IMR-90 (cell line): ENCODE measurements around the gene PTPMT1. TPM values are rescaled to one million over a fixed set of nuclear protein-coding genes. Genes with fewer than 3 reads are reported as not detected.
"Not testable (repeated sequence)": the region's sequence is repeated elsewhere in the genome, so short reads cannot be mapped to it uniquely, and the experiment has no call there.

ENCODE experiments used
- ATAC-seq: fragments of 200-7000 bp; cut with Tn5 transposase; 2 replicates; pipeline ENCODE4 v1.9.1; 2020; ENCODE audit warnings: low read depth, mild to moderate bottlenecking, moderate library complexity
- BruUV-seq: library from RNA; stranded (reverse); fragments of 400-500 nt; replicated peaks from 2 replicates; lab custom pipeline; 2021; lab: Mats Ljungman, UMichigan
- CTCF ChIA-PET: fragments of 300-600 bp; formaldehyde crosslinking; extraction: SDS; loops from one replicate; lab custom pipeline; 2021; ENCODE audit warnings: antibody characterized with exemption; lab: Yijun Ruan, JAX
- POLR2A ChIA-PET: fragments of 300-600 bp; sonication (Branson Sonifier 250); formaldehyde crosslinking; loops from one replicate; lab custom pipeline; 2022; ENCODE audit warnings: antibody characterized with exemption; ENCODE audit not compliant: unreplicated experiment; lab: Charles Lee
- DNase-seq: peaks from one replicate; pipeline ENCODE4 v3.0.0; 2013
- H2AFZ ChIP-seq: replicated peaks from 2 replicates; pipeline ENCODE3; 2013; ENCODE audit warnings: low read length, mild to moderate bottlenecking; ENCODE audit not compliant: poor library complexity
- H2AK5ac ChIP-seq: 2 replicates; pipeline ENCODE4 v1.6.1; 2013; ENCODE audit warnings: low read depth, low read length, inconsistent platforms
- H2AK9ac ChIP-seq: replicated peaks from 2 replicates; pipeline ENCODE3; 2013; ENCODE audit warnings: mild to moderate bottlenecking, low read depth, low read length, moderate library complexity; ENCODE audit not compliant: poor library complexity
- H2BK120ac ChIP-seq: 2 replicates; pipeline ENCODE4 v1.6.1; 2013; ENCODE audit warnings: low read depth, low read length, inconsistent platforms
- H2BK15ac ChIP-seq: 3 replicates; pipeline ENCODE4 v1.6.1; 2013; ENCODE audit warnings: low read depth, low read length, inconsistent platforms
- H2BK20ac ChIP-seq: 2 replicates; pipeline ENCODE4 v1.6.1; 2013; ENCODE audit warnings: low read depth, mild to moderate bottlenecking, inconsistent platforms, low read length, moderate library complexity
- H2BK5ac ChIP-seq: 2 replicates; pipeline ENCODE4 v1.6.1; 2013; ENCODE audit warnings: mild to moderate bottlenecking, low read depth, low read length, inconsistent platforms; ENCODE audit not compliant: poor library complexity, severe bottlenecking
- H3K14ac ChIP-seq: replicated peaks from 2 replicates; pipeline ENCODE4 v1.6.1; 2013; ENCODE audit warnings: low read depth, low read length, inconsistent platforms
- H3K18ac ChIP-seq: 2 replicates; pipeline ENCODE4 v1.6.1; 2013; ENCODE audit warnings: low read depth, low read length, control low read depth
- H3K23ac ChIP-seq: 2 replicates; pipeline ENCODE4 v1.6.1; 2013; ENCODE audit warnings: low read depth, low read length, inconsistent platforms
- H3K27ac ChIP-seq: 2 replicates; pipeline ENCODE4 v1.5.1; 2013; ENCODE audit warnings: mild to moderate bottlenecking, control low read depth, low read length; ENCODE audit not compliant: insufficient read depth
- H3K27me3 ChIP-seq: 2 replicates; pipeline ENCODE4 v1.6.1; 2013; ENCODE audit warnings: low read length; ENCODE audit not compliant: control insufficient read depth, insufficient read depth
- H3K36me3 ChIP-seq: 2 replicates; pipeline ENCODE4 v1.6.1; 2013; ENCODE audit warnings: low read length, mixed read lengths; ENCODE audit not compliant: control insufficient read depth, insufficient read depth
- H3K4ac ChIP-seq: 2 replicates; pipeline ENCODE4 v1.6.1; 2013; ENCODE audit warnings: low read depth, low read length, inconsistent platforms
- H3K4me1 ChIP-seq: 2 replicates; pipeline ENCODE4 v1.6.1; 2013; ENCODE audit warnings: low read length, mixed read lengths; ENCODE audit not compliant: control insufficient read depth, insufficient read depth
- H3K4me2 ChIP-seq: 2 replicates; pipeline ENCODE4 v1.6.1; 2013; ENCODE audit warnings: low read depth, mild to moderate bottlenecking, control low read depth, low read length, moderate library complexity
- H3K4me3 ChIP-seq: 2 replicates; pipeline ENCODE4 v1.5.1; 2013; ENCODE audit warnings: low read depth, mild to moderate bottlenecking, control low read depth, low read length, moderate library complexity; ENCODE audit not compliant: insufficient read depth
- H3K56ac ChIP-seq: 2 replicates; pipeline ENCODE4 v1.6.1; 2013; ENCODE audit warnings: low read length, inconsistent platforms; ENCODE audit not compliant: insufficient read depth; ENCODE audit errors: extremely low read depth
- H3K79me1 ChIP-seq, 2 experiments: 2 replicates each; pipeline ENCODE4 v1.6.1; 2013; ENCODE audit warnings: low read length in 2 of 2, inconsistent platforms in 1 of 2, low read depth in 1 of 2
- H3K9ac ChIP-seq: 2 replicates; pipeline ENCODE4 v1.6.1; 2013; ENCODE audit warnings: low read depth, low read length, control low read depth
- H3K9me1 ChIP-seq: 2 replicates; pipeline ENCODE4 v1.6.1; 2013; ENCODE audit warnings: low read length, inconsistent platforms; ENCODE audit not compliant: insufficient read depth
- H3K9me3 ChIP-seq: 2 replicates; pipeline ENCODE4 v1.6.1; 2013; ENCODE audit warnings: low read length; ENCODE audit not compliant: control insufficient read depth, insufficient read depth
- H4K20me1 ChIP-seq: 2 replicates; pipeline ENCODE4 v1.6.1; 2013; ENCODE audit warnings: low read length, inconsistent platforms; ENCODE audit not compliant: insufficient read depth
- H4K5ac ChIP-seq: 2 replicates; pipeline ENCODE4 v1.6.1; 2013; ENCODE audit warnings: mild to moderate bottlenecking, low read depth, low read length, control low read depth
- H4K8ac ChIP-seq, 2 experiments: 2 replicates each; pipeline ENCODE4 v1.6.1; 2013; ENCODE audit warnings: low read depth in 2 of 2, low read length in 2 of 2, control low read depth in 1 of 2, inconsistent platforms in 1 of 2
- H4K91ac ChIP-seq: 2 replicates; pipeline ENCODE4 v1.6.1; 2013; ENCODE audit warnings: low read depth, low read length, inconsistent platforms; ENCODE audit not compliant: insufficient read depth
- CHD1 ChIP-seq: IDR thresholded peaks from 2 replicates; pipeline ENCODE4 v1.6.1; 2012; ENCODE audit warnings: low read depth, low read length, improper control_type of control experiment
- POLR2A ChIP-seq: IDR thresholded peaks from 2 replicates; pipeline ENCODE4 v1.6.1; 2012; ENCODE audit warnings: mild to moderate bottlenecking, low read depth, low read length
- RAD21 ChIP-seq: IDR thresholded peaks from 2 replicates; pipeline ENCODE4 v1.6.1; 2012; ENCODE audit warnings: low read length, improper control_type of control experiment
- RCOR1 ChIP-seq: IDR thresholded peaks from 2 replicates; pipeline ENCODE4 v1.6.1; 2012; ENCODE audit warnings: mild to moderate bottlenecking, low read length, improper control_type of control experiment; ENCODE audit not compliant: insufficient replicate concordance
- SMC3 ChIP-seq: fragments of 150-350 bp; IDR thresholded peaks from 2 replicates; pipeline ENCODE4 v1.6.1; 2016; ENCODE audit warnings: low read depth, mild to moderate bottlenecking, antibody characterized with exemption, low read length, moderate library complexity
- WGBS, 2 experiments: methylation state at CpG; one replicate each; pipeline versions ENCODE4 v1.1.5 to v1.1.7; 2013; ENCODE audit warnings: missing lambda C conversion rate in 2 of 2; ENCODE audit not compliant: insufficient read length in 1 of 2; ENCODE audit errors: extremely low coverage in 2 of 2; 5-methylcytosine and 5-hydroxymethylcytosine counted together
- dilution Hi-C: fragments of 300-500 bp; cut with HindIII; formaldehyde crosslinking; loops from one replicate; pipeline ENCODE4 v1.14.3; 2018; ENCODE audit warnings: low sequenced_read_pairs; ENCODE audit not compliant: unreplicated experiment
- in situ Hi-C: fragments of 300-500 bp; cut with MboI; formaldehyde crosslinking; loops from 3 replicates; pipeline ENCODE4 v1.14.3; 2019; ENCODE audit warnings: low sequenced_read_pairs, inconsistent platforms, mixed read lengths
- intact Hi-C: fragments of 100-400 bp; cut with micrococcal nuclease; formaldehyde crosslinking; loops from 2 replicates; pipeline ENCODE4 v1.10.0; 2022
- polyA plus RNA-seq, 3 experiments: library from polyadenylated mRNA; depleted of rRNA; stranded (reverse); fragments of >200 nt; gene quantifications; 2 replicates each; pipeline ENCODE4 v1.2.3, GENCODE V29; 2012; ENCODE audit warnings: low replicate concordance in 1 of 3
- total RNA-seq: library from RNA; depleted of rRNA; stranded (reverse); fragments of >200 nt; gene quantifications from 2 replicates; pipeline ENCODE4 v1.2.3, GENCODE V29; 2012

The PTPMT1 gene
- total and polyA plus RNA-seq, 2 of the 4 experiments (the other 2 are of a cell fraction) = 51.6 to 55.0 TPM

DNA sequence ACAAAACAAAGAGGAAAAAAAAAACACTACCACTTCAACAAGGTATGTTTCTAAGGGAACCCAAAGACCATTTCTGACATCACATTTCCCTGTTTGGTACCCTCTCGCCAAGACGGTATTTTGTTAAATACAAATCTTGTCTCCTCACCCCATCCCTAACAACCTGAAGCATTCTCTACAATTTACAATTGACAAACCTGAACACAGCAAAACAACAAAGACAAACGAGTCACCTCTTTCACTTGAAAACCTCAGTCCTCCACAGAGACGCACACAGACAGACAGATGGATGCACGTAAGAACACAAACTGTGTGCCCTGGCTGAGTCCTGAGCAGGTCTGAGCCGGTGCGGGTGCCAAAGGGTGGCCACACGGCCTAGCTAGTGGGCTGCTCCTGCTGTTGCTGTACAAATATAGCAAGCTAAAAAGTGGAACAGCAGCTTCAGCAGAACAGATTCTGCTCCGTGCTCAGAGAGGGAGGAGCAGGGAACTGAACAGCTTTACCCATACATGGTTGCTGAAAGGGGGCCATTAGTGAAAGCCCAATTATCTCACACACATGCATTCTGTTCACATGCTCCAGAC lies 41.0 kb upstream of the PTPMT1 start:
- Histone ChIP-seq H3K4me2 (peak overlapping the region; percentile 35), H2AK9ac (no peak overlapping the region), H3K4me1 (peaks cover 12% of the 10 kb centered on the region), H3K4ac (peak overlapping the region; percentile 44), H4K91ac (peak overlapping the region; percentile 21; the same call in 1 of the 2 replicates), H3K36me3 (no peaks in the 10 kb centered on the region; the same call in 1 of the 2 replicates), H4K8ac (peak overlapping the region in 1 of 2 experiments; percentile 22; a peak in 1 of 4 replicates), H3K79me1 (peaks cover 4 to 63% of the 10 kb centered on the region in 2 experiments; a peak in 3 of 4 replicates), H3K56ac (no peak overlapping the region), H4K5ac (no peak overlapping the region), H3K9ac (peak overlapping the region; percentile 47; the same call in 1 of the 2 replicates), H3K27me3 (no peaks in the 10 kb centered on the region), H3K23ac (peak overlapping the region; percentile 77), H3K4me3 (no peak overlapping the region), H2BK15ac (no peak overlapping the region), H3K18ac (peak overlapping the region; percentile 53), H2AK5ac (peak overlapping the region; percentile 80; the same call in 1 of the 2 replicates), H2BK120ac (peak overlapping the region; percentile 23; the same call in 1 of the 2 replicates), H3K9me3 (no peaks in the 10 kb centered on the region), H4K20me1 (peaks cover 84% of the 10 kb centered on the region), H2BK5ac (peak overlapping the region; percentile 81), H2AFZ (no peak overlapping the region), H2BK20ac (no peak overlapping the region), H3K9me1 (peaks cover 4% of the 10 kb centered on the region; the same call in 1 of the 2 replicates), H3K27ac (peak overlapping the region; percentile 68), H3K14ac (peak overlapping the region; percentile 74)
- no TSS peak for BruUV-seq
- DNase-seq (no peak), ATAC-seq (0 out of 2 replicates have a peak, but pooled peaks have one; percentile 9)
- in situ Hi-C loops (no loop called here), dilution Hi-C loops (no loop called here), intact Hi-C loops (no loop called here)
- 44% methylated on average over 4 of the region's 9 CpGs; no CpG with 5 or more reads in 1 of the 2 experiments for WGBS, 2 experiments
- ChIA-PET CTCF (interaction anchor here (0.7 to 2.1 kb wide), 2 partner anchors 9 to 14 kb away, joined by 3 to 6 read pairs; no protein-coding TSS in a partner anchor), POLR2A (no interaction called here)
- TF ChIP-seq CHD1 (no peak), RCOR1 (no peak), RAD21 (no peak), POLR2A (no peak), SMC3 (no peak)

DNA sequence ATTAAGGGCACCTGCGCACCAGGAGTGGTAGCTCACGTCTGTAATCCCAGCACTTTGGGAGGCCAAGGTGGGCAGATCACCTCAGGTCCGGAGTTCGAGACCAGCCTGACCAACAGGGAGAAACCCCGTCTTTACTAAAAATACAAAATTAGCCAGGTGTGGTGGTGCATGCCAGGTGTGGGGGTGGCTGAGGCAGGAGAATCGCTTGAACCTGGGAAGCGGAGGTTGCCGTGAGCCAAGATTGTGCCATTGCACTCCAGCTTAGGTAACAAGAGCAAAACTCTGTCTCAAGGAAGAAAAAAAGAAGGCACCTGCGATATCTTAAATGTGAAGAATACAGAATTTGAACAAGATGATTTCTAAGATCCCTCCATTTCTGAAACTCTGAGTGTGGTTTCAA lies 39.4 kb upstream of the PTPMT1 start:
- H2AK5ac ChIP-seq, H3K4me3 ChIP-seq, H4K8ac ChIP-seq, H3K23ac ChIP-seq, H3K9me3 ChIP-seq, H2AFZ ChIP-seq, H3K56ac ChIP-seq, H3K27ac ChIP-seq, in situ Hi-C loops, H3K9ac ChIP-seq, CTCF ChIA-PET, H3K14ac ChIP-seq, H4K91ac ChIP-seq, H4K5ac ChIP-seq, H2BK5ac ChIP-seq, H3K9me1 ChIP-seq, H2BK15ac ChIP-seq, H3K27me3 ChIP-seq, ATAC-seq, H3K4ac ChIP-seq, POLR2A ChIA-PET, H2AK9ac ChIP-seq, dilution Hi-C loops, H2BK120ac ChIP-seq, H3K18ac ChIP-seq, DNase-seq, H3K4me2 ChIP-seq, H3K36me3 ChIP-seq, intact Hi-C loops, BruUV-seq, H2BK20ac ChIP-seq: not testable (repeated sequence)
- peaks cover 86% of the 10 kb centered on the region for H4K20me1 ChIP-seq
- no CpG with 5 or more reads among the region's 9 CpGs for WGBS, 2 experiments
- H3K79me1 ChIP-seq = peaks cover 4 to 63% of the 10 kb centered on the region in 2 experiments; a peak in 3 of 4 replicates
- peaks cover 12% of the 10 kb centered on the region for H3K4me1 ChIP-seq
